Renal cortex interstitium (tissue), 11 donors: ENCODE measurements around the gene EMP3. TPM values are rescaled to one million over a fixed set of nuclear protein-coding genes. Genes with fewer than 3 reads are reported as not detected.
"Not testable (repeated sequence)": the region's sequence is repeated elsewhere in the genome, so short reads cannot be mapped to it uniquely, and the experiment has no call there.

ENCODE experiments used
- DNase-seq, 11 donors: peaks; one replicate each; pipeline ENCODE4 v3.0.0-alpha.2; 2013; ENCODE audit warnings: low read depth in 9 of 11, low spot score in 4 of 11; ENCODE audit errors: extremely low read depth in 1 of 11
- polyA plus RNA-seq, 3 donors: library from polyadenylated mRNA; unstranded; fragments of 120-200 nt; gene quantifications; one replicate each; pipeline ENCODE4 v1.2.1, GENCODE V29; 2013; ENCODE audit not compliant: insufficient read length in 3 of 3

EMP3 gene
- polyA plus RNA-seq, 3 donors: 51.0 to 83.1 (median 67.0) TPM

DNA sequence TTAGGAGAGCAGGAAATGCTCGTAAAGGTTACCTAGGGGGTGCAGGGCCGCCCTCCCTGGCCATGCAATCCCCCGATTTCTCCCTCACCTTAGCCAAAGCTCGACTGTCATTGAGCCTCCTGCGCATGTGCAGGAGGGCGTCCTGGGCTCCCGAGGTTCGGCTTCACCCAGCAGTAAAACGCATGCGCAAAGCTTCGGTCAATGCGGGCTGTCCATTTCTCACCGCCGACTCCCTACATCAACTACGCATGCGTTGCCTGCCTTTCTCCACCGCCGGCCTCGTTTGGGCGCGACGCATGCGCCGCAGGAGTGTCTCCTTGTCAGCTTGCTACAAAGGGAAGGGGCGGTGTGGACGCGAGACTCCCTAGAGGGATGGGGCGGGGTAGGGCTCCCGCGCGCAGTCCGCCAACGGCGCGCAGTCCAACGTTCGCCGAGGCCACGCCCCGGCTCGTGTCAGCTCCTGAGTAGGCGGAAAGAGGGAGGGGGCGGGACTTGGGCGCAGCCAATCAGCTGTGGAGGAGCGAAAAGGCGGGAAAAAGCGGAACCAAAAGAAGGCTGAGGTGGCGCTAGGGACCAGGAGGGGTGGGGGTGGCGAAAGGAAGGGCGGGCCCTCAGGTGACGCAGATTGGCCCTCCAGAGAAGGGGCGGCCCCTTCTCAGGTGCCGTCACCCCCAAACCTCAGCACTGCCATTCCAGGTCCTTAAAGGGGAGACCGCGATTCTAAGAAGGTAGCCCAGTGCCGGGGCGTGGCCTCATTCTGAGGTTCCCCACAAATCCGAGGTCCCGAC, 38.7 kb downstream of the EMP3 start, which contains the start of the genes SYNGR4 and TMEM143:
Gene SYNGR4, plus strand, starts transcription at position 558 of the 788 bp plus-strand sequence. CDS start 1,476 bp downstream, outside the sequence.
Gene TMEM143, minus strand, starts transcription at position 131 of the 788 bp plus-strand sequence. Its CDS starts 20 bp downstream, at position 111.
- peak; percentile 99 to 100 (median 100) for DNase-seq

DNA sequence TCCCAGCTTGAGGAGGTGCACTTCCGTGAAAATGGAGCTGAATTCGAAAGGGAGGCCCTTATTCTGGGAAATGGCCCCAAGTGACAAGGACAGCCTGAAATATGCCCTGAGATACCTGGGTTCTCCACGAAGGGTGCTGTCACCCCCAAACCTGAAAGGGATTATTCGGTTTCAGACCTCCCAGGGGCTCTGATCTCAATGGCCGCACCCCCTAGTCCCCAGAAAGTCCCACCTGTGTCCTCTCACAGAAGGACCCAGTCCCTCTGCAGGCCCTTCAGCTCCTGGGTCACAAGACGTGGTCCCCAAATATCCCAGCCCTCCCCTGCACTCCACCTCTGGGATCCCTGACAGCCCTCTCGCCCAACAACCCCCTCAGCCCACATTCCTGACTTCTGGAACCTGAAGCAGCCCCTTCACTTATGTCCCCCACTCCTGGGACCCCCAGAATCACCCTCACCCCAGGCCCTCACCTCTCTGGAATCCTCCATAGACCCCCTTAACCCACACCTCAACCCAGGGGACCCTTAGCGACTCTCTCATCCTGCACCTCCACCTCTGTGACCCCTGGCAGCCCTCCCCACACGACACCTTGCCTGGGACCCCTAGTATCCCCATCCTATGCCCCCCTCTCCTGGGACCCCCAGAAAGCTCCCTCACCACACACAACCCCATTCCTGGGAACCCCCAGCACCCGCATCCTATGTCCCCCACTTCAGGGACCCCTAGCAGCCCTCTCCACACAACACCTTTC, 39.4 kb downstream of the EMP3 start:
- no peak for DNase-seq

DNA sequence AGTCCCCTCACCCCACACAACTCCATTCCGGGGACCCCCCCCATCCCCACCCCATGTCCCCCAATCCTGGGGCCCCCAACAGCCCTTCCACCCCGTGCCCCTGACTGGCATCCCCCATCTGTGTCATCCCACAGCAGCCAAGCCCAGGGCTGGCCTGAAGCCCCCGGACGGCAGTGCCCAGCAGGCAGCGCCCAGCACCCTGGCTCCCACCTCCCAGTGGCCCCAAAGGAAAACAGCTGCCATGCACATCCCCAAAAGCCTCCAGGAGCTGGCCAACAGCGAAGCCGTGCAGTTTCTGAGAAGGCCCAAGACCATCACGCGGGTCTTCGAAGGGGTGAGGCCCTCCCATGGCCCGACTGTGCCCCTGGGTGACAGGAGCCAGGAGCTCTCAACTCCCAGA, 40.2 kb downstream of the EMP3 start:
- no peak for DNase-seq

GRCh38 chr19:48367855-48368254, 42.5 kb downstream of the EMP3 start:
- DNase-seq: no peak

DNA sequence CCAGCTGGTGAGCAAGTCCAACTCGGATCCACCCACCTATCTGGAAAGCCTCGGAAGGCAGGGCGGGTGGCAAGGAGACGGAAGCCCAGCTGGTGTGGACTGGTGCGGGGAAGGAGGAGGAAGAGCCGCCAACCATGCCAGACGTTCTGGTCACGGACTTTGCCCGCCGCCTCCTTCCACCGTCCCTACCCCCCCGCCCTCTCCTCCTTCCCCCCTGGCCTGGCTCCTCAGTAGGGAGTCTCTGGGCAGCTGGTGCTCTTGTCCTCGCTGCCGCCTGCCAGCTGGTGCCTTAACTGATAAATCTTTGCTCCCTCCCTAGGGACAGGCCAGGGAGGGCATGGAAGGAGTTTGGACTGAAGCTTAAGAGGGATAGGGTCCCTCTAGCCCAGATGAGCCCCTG, 43.6 kb downstream of the EMP3 start:
- peak in 2 of 11 donors; percentile 46 to 56 for DNase-seq

DNA sequence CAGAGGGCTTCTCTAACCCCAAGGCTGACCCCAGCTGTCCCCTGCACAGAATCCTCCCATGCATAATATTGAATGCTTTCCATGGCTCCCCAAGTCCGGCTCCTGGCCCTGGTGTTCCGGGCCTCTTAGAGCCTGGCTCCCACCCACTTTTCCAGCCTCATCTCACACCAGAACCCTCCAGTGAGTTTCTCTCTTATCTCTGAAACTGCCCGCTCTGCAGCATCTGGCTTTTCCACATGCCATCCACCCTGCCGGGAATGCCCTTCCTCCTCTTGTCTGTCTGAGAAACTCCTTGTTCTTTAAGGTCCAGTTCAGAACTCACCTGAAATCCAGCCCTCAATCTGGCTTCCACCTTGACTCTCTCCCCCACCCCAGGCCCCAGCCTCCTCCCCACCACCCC, 45.6 kb downstream of the EMP3 start:
- no peak for DNase-seq

DNA sequence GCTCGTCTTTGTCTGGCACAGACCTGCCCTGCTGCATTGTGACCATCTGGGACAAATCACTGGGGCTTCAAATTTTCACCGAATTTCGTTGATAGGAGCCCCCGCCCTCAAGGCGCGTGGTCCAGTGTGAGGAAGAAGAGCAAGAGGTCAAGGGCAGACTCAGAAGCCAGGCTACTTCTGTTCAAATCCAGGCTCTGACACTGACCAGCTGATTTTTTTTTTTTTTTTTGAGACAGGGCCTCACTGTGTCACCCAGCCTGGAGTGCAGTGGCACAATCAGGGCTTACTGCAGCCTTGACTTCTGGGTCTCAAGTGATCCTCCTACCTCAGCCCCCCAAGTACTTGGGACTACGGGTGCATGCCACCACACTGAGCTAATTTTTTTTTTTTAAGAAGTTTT, 46.0 kb downstream of the EMP3 start:
- no peak for DNase-seq

DNA sequence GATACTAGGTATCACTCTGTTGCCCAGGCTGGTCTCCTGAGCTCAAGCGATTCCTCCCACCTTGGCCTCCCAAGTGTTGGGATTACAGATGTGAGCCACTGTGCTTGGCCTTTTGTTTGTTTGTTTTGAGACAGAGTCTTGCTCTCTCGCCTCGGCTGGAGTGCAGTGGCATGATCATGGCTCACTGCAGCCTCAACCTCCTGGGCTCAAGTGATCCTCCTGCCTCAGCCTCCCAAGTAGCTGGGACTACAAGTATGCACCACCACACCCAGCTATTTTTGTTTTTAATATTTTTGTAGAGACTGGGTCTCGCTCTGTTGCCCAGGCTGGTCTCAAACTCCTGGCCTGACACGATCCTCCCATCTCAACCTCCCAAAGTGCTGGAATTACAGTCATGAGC, 46.4 kb downstream of the EMP3 start:
- not testable (repeated sequence) for DNase-seq

GRCh38 chr19:48372904-48373303, 47.6 kb downstream of the EMP3 start:
- DNase-seq: no peak

- DNase-seq: no peak
Measured at GRCh38 chr19:48373567-48373966, 48.2 kb downstream of the EMP3 start.

DNA sequence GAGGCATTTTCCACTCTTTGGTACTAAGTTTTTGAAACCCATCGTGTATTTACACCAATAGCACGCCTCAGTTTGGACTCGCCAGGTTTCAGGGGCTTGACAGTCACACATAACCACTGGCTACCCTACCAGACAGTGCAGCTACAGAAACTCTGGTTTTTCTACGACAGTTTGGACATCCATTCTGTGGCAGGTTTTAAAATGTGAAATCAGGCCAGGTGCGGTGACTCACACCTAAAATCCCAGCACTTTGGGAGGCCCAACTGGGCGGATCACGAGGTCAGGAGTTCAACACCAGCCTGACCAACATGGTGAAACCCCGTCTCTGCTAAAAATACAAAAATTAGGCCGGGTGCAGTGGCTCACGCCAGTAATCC, 52.8 kb downstream of the EMP3 start:
- no peak for DNase-seq

DNA sequence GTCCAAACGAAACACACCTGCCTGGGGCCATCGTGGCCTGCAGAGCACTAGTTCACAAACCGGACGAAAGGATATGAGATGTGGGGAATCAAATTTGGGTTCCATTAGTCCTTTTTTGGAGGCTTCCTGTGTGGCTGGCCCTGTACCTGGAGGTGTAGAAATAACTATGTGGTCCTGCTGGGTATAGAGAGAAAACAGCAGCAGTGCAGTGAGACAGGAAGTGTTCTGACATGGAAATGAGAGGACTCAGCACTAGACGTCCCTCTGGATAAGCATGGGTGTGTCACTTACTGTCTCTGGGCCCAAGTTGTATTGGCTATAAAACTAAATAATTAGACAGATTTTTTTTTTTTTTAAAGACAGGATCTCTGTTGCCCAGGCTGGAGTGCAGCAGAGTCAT, 53.7 kb downstream of the EMP3 start:
- no peak for DNase-seq

Other genes starting within 250 kb of the EMP3 start
- 10 to 100 TPM in 2 of 3 donors, 1 to 10 TPM in 1; 6.0 to 11.1 (median 10.6) TPM for gene PLA2G4C, start 214.7 kb upstream of the EMP3 start, polyA plus RNA-seq
- 10 to 100 TPM; 61.8 to 78.8 (median 66.1) TPM for gene LIG1, start 155.2 kb upstream of the EMP3 start, polyA plus RNA-seq
- gene ZSWIM9, start 154.9 kb upstream of the EMP3 start, polyA plus RNA-seq: 10 to 100 TPM in 2 of 3 donors, 1 to 10 TPM in 1; 8.5 to 14.4 (median 10.0) TPM
- 10 to 100 TPM; 55.4 to 66.5 (median 56.3) TPM for gene CARD8, start 69.6 kb upstream of the EMP3 start, polyA plus RNA-seq
- gene ZNF114, start 55.5 kb upstream of the EMP3 start, polyA plus RNA-seq: 1 to 10 TPM; 5.9 to 8.1 (median 7.6) TPM
- gene TMEM143, start 38.4 kb downstream of the EMP3 start, polyA plus RNA-seq: 10 to 100 TPM in 2 of 3 donors, 1 to 10 TPM in 1; 9.8 to 14.7 (median 11.6) TPM
- under 1 TPM; 0.37 to 0.70 (median 0.41) TPM for gene SYNGR4, start 38.8 kb downstream of the EMP3 start, polyA plus RNA-seq
- gene KDELR1, start 66.0 kb downstream of the EMP3 start, polyA plus RNA-seq: 100 to 1,000 TPM; 230 to 246 (median 242) TPM
- gene GRIN2D, start 68.1 kb downstream of the EMP3 start, polyA plus RNA-seq: under 1 TPM; 0.33 to 0.88 (median 0.71) TPM
- 10 to 100 TPM; 21.7 to 34.6 (median 24.7) TPM for gene GRWD1, start 120.4 kb downstream of the EMP3 start, polyA plus RNA-seq
- gene KCNJ14, start 130.0 kb downstream of the EMP3 start, polyA plus RNA-seq: 1 to 10 TPM in 1 of 3 donors, under 1 TPM in 2; 0.58 to 1.3 (median 0.72) TPM
- gene CYTH2, start 143.8 kb downstream of the EMP3 start, polyA plus RNA-seq: 10 to 100 TPM; 80.6 to 91.6 (median 86.4) TPM
- gene LMTK3, start 186.3 kb downstream of the EMP3 start, polyA plus RNA-seq: 1 to 10 TPM; 1.8 to 3.8 (median 3.6) TPM
- under 1 TPM; 0.28 to 0.62 (median 0.33) TPM for gene SULT2B1, start 226.6 kb downstream of the EMP3 start, polyA plus RNA-seq